ENCODE measurements around the gene MIX23.

DNA sequence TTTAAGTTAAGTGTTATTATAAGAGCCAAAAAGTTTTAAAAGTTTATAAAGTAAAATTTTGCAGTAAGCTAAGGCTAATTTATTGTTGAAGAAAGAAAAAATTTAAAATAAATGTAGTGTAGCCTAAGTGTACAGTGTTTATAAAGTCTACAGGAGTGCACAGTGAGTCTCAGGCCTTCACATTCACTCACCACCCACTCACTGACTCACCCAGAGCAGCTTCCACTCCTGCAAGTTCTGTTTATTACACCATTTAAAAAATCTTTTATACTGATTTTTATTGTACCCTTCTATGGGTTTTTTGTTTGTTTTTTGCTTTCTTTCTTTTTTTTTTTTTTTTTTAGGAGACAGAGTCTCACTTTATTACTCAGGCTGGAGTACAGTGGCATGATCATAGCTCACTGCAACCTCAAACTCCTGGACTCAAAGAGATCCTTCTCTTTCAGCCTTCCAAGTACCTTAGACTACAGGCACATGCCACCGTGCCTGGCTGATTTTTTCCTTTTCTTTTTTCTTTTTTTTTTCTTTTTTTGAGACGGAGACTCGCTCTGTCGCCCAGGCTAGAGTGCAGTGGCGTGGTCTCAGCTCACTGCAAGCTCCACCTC lies 32.1 kb downstream of the MIX23 start:
- no peak for TF ChIP-seq POLR2A (IDR thresholded peaks at IDR 0.05; ENCODE audit: low read length)
- TF ChIP-seq GATA1 (IDR thresholded peaks at IDR 0.05; ENCODE audit: low read depth, low read length): no peak
